Ovary (tissue), 9 donors: ENCODE data around the gene RAB3D. TPM values are rescaled to one million over a fixed set of nuclear protein-coding genes. Genes with fewer than 3 reads are reported as not detected.
A peak's percentile ranks its signal among the peaks of the same experiment; 100 is the strongest.

Experiments
- DNase-seq, 5 donors: peaks; one replicate each; pipeline ENCODE4 v3.0.0-alpha.2; 2019 to 2020
- H3K27ac ChIP-seq, 2 donors: fragments of 200-600 bp; one replicate each; pipeline versions ENCODE4 v1.5.1 to v1.8.0; 2019 to 2022
- H3K27me3 ChIP-seq: fragments of 200-600 bp; one replicate; pipeline ENCODE4 v1.8.0; 2022
- H3K36me3 ChIP-seq: fragments of 200-600 bp; sonication (generic); one replicate; pipeline ENCODE4 v1.5.1; 2019
- H3K4me1 ChIP-seq: one replicate; pipeline ENCODE4 v1.8.1; 2013; ENCODE audit warnings: mild to moderate bottlenecking, moderate library complexity; ENCODE audit not compliant: insufficient read depth
- H3K4me3 ChIP-seq: fragments of 200-600 bp; sonication (generic); one replicate; pipeline ENCODE4 v1.5.1; 2017
- H3K9me3 ChIP-seq, 2 donors: fragments of 200-600 bp in 1 of 2; sonication (generic) in 1 of 2; one replicate each; pipeline versions ENCODE4 v1.5.1 to v1.8.1; 2013 to 2019; ENCODE audit warnings: mild to moderate bottlenecking in 1 of 2, moderate library complexity in 1 of 2
- EP300 ChIP-seq: sonication (generic); formaldehyde crosslinking; IDR thresholded peaks from one replicate; pipeline ENCODE4 v1.6.1; 2017; ENCODE audit warnings: antibody characterized with exemption
- POLR2A ChIP-seq: fragments of 450-650 bp; IDR thresholded peaks from one replicate; pipeline ENCODE4 v1.6.1; 2017; ENCODE audit warnings: antibody characterized with exemption, mild to moderate bottlenecking, moderate library complexity
- WGBS, 3 donors: extraction: QIAGEN DNeasy Blood & Tissue Kit in 1 of 3; methylation state at CpG; one replicate each; pipeline versions ENCODE4 v1.1.5 to v1.1.7; 2013 to 2017; 5-methylcytosine and 5-hydroxymethylcytosine counted together
- intact Hi-C, 4 donors: fragments of 100-400 bp; cut with DNase I; formaldehyde crosslinking; loops; one replicate each; pipeline versions ENCODE4 v1.11.0 to v1.15.1; 2022 to 2023
- polyA plus RNA-seq, 2 donors: library from polyadenylated mRNA; stranded (reverse); fragments of 200-250 nt in 1 of 2; fragments of 350-450 nt in 1 of 2; fragmentation: Illumina TruSeq in 1 of 2; extraction: RNeasy Lipid Tissue Mini Kit (QIAGEN cat#74804) in 1 of 2; gene quantifications; one replicate each; pipeline ENCODE4 v1.2.3, GENCODE V29; 2013 to 2014
- total RNA-seq, 7 donors: library from RNA; depleted of rRNA in 2 of 7; stranded (reverse); fragments of >200 nt in 2 of 7; fragmentation: NEBNext Ultra II Directional in 3 of 7; extraction: Animal tissue kit (Norgen Biotek cat#: 25700) in 3 of 7; gene quantifications; one replicate each; pipeline versions ENCODE4 v1.1.0 to v1.2.4, GENCODE V29; 2016 to 2023
- TF ChIP-seq, protein P1 (sequence below), 3 donors: fragments of 450-650 bp in 2 of 3; fragments of 200-600 bp in 1 of 3; IDR thresholded peaks; one replicate each; pipeline versions ENCODE4 v1.5.1 to v1.8.0; 2016 to 2022; ENCODE audit warnings: antibody characterized with exemption in 3 of 3, mild to moderate bottlenecking in 1 of 3
- donor health status: DM: no; HTN: no; CAD: no; lungs with moderate emphysema.
- donor health status: DM: no; HTN: no; CAD: no.
- donor health status: Bipolar disorder and iron deficiency.
- donor health status: DM: yes; HTN: yes; CAD: no.
- donor health status: DM: no; HTN: no; CAD: no.
- donor health status: DM: yes; HTN: yes; CAD: no.

Gene RAB3D
- total and polyA plus RNA-seq, 9 donors, result 4.7 to 27.2 (median 16.5) TPM

DNA sequence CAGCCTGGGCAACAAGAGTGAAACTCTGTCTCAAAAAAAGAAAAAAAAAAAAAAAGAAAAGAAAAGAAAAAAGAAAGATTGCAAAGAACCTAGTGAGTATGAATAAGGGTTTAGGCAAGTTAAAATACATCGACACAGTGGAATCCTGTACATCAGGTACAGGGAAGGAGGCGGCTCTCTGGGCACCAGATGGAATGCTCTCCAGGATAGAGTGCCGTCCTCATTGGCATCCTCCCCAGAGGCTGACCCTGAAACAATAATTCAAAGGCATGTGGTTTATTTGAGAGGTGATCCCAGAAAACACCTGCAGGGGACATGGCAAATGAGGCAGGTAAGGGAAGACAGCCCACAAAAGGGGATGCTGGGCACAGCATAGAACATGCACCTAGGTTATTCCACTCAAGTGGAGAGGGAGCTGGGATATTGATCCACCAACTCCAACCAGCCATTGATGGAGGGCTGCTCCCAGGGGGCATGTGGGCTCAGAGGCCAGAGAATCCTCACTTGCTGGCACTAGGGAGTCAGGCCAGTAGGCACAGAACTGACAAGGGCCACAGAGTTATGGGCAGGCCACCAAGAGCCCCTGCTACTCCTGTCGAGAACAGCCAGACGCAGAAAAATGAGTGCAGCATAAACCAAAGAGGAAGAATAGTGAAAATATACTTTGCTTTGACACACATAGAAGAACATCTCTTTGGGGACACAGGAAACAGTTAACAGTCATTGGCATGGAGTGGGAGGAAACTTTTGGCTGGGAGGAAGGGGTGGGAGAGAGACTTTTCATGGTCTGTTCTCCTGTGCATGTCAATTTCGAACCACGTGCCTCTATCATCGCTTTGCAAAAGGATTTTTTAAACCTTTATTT lies 39.3 kb downstream of the RAB3D start:
- WGBS, 3 donors, result 48 to 60% (median 54%) methylated on average over 8 of the region's 8 CpGs
- TF ChIP-seq, protein P1, sequence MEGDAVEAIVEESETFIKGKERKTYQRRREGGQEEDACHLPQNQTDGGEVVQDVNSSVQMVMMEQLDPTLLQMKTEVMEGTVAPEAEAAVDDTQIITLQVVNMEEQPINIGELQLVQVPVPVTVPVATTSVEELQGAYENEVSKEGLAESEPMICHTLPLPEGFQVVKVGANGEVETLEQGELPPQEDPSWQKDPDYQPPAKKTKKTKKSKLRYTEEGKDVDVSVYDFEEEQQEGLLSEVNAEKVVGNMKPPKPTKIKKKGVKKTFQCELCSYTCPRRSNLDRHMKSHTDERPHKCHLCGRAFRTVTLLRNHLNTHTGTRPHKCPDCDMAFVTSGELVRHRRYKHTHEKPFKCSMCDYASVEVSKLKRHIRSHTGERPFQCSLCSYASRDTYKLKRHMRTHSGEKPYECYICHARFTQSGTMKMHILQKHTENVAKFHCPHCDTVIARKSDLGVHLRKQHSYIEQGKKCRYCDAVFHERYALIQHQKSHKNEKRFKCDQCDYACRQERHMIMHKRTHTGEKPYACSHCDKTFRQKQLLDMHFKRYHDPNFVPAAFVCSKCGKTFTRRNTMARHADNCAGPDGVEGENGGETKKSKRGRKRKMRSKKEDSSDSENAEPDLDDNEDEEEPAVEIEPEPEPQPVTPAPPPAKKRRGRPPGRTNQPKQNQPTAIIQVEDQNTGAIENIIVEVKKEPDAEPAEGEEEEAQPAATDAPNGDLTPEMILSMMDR (IDR thresholded peaks at IDR 0.05), result no peak
- TF ChIP-seq POLR2A (no peak), EP300 (no peak)
- intact Hi-C loops, result loop anchor here in 3 of 4 donors (10.0 kb wide), 4 partner anchors 95 to 285 kb away; partner anchors contain the start of gene ELAVL3 (in 1 of the 3)
- no peaks in the 10 kb centered on the region for H3K27me3 ChIP-seq
- no peak overlapping the region for H3K27ac ChIP-seq
- no peak overlapping the region for H3K4me3 ChIP-seq
- no peaks in the 10 kb centered on the region for H3K36me3 ChIP-seq
- no peaks in the 10 kb centered on the region for H3K9me3 ChIP-seq
- DNase-seq, result no peak
- H3K4me1 ChIP-seq, result no peaks in the 10 kb centered on the region

DNA sequence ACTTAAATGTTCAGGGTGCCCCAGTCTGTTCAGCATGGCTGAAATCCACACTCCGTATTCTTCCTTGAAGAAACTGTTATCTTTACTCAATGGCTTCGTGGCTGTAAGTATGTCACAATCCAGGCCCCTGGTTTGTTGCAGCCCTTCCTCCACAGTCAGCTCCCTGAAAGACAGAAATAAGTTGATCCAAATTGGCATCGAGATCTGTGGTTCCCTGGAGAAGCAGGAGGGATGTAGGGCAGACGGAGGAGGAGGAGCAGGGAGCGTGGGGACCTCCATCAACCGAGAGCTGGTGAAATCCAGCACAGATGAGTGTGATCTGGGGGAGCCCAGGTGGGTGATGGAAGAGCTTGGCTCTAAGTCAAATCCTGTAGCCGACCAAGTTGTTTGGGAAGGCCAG lies 43.2 kb downstream of the RAB3D start:
- WGBS, 3 donors, result 39 to 56% (median 48%) methylated on average over 7 of the region's 7 CpGs
- H3K4me3 ChIP-seq, result no peak overlapping the region
- DNase-seq, result no peak
- intact Hi-C loops, result loop anchor here in 3 of 4 donors (10.0 kb wide), 4 partner anchors 99 to 289 kb away; partner anchors contain the start of gene ELAVL3 (in 1 of the 3)
- no peak overlapping the region for H3K27ac ChIP-seq
- H3K4me1 ChIP-seq, result no peaks in the 10 kb centered on the region
- H3K9me3 ChIP-seq, result no peaks in the 10 kb centered on the region
- TF ChIP-seq EP300 (no peak), POLR2A (no peak)
- TF ChIP-seq, protein P1 (IDR thresholded peaks at IDR 0.05), result no peak
- H3K36me3 ChIP-seq, result no peaks in the 10 kb centered on the region
- no peaks in the 10 kb centered on the region for H3K27me3 ChIP-seq

DNA sequence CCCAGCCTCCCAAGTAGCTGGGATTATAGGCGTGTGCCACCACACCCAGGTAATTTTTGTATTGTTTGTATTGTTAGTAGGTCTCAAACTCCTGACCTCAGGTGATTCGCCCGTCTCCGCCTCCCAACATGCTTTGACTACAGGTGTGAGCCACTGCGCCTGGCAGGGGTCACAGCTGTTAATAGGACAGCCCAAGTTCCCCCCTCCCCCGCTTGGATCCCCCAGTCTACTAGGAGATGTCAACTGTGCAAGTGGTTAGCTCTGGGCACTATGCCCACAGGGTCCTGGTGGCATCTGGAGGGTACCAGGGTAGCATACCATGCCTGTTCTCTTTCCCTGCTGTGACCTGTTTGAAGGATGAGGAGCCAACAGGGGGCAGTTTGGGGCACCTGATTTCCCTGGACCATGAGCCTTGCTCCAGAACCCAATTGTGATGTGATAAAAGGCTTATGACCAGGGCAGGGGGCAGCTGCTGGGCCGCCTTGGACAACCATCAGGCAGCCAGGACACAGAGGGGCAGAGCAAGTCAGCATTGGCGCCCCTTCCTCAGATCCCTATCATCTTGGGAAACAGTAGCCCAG lies 43.7 kb downstream of the RAB3D start, which contains the start of gene TSPAN16:
TSPAN16 (plus strand) TSS at position 496 of the 581 bp plus-strand sequence. CDS start 138 bp downstream, outside the sequence.
- Histone ChIP-seq H3K4me3 (no peak within 1 kb of the TSS), H3K36me3 (no peaks in the 10 kb centered on the region), H3K27ac (peak within 1 kb of the TSS in 1 of 2 donors; percentile 8), H3K27me3 (no peaks in the 10 kb centered on the region), H3K4me1 (no peaks in the 10 kb centered on the region), H3K9me3 (no peaks in the 10 kb centered on the region)
- peak in 2 of 5 donors; percentile 26 to 33 for DNase-seq
- TF ChIP-seq EP300, result no peak
- TF ChIP-seq, protein P1 (IDR thresholded peaks at IDR 0.05), result no peak
- no peak for TF ChIP-seq POLR2A
- intact Hi-C loops, result loop anchor here in 3 of 4 donors (2.0 to 10.0 kb wide), 5 partner anchors 99 to 289 kb away; partner anchors contain the start of gene ELAVL3 (in 1 of the 3)
- 79 to 91% (median 82%) methylated on average over 8 of the region's 8 CpGs for WGBS, 3 donors

DNA sequence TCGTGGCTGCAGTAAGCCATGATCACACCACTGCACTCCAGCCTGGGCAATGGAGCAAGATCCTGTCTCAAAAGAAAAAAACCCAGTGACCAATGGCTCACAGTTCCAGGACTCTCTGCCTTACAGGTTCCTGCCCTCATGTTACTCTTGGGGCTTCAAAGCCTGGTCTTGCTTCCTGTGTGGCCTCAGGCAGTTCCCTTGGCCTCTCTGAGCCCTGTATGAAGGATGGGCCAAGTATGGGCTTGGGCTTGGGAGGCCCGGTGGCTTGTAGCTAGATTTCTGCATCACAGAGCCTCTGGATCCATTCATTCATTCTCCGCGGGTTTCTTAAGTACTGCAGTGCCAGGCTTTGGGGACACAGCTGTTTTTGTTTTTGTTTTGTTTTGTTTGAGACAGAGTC lies 44.3 kb downstream of the RAB3D start:
- no peak for DNase-seq
- H3K36me3 ChIP-seq, result no peaks in the 10 kb centered on the region
- no peaks in the 10 kb centered on the region for H3K27me3 ChIP-seq
- intact Hi-C loops, result loop anchor here in 3 of 4 donors (2.0 to 10.0 kb wide), 5 partner anchors 100 to 290 kb away; partner anchors contain the start of gene ELAVL3 (in 1 of the 3)
- no peak overlapping the region for H3K27ac ChIP-seq
- 77 to 89% (median 84%) methylated on average over 4 of the region's 4 CpGs for WGBS, 3 donors
- no peaks in the 10 kb centered on the region for H3K9me3 ChIP-seq
- TF ChIP-seq POLR2A (no peak), EP300 (no peak)
- TF ChIP-seq, protein P1 (IDR thresholded peaks at IDR 0.05), result no peak
- H3K4me3 ChIP-seq, result no peak overlapping the region
- H3K4me1 ChIP-seq, result no peaks in the 10 kb centered on the region
